Measurements from ENCODE around the gene EEFSEC. TPM values are rescaled to one million over a fixed set of nuclear protein-coding genes. Genes with fewer than 3 reads are reported as not detected.

EEFSEC gene
- total RNA-seq, 2 experiments from 2014 or later, result 19.2 to 19.6 TPM

DNA sequence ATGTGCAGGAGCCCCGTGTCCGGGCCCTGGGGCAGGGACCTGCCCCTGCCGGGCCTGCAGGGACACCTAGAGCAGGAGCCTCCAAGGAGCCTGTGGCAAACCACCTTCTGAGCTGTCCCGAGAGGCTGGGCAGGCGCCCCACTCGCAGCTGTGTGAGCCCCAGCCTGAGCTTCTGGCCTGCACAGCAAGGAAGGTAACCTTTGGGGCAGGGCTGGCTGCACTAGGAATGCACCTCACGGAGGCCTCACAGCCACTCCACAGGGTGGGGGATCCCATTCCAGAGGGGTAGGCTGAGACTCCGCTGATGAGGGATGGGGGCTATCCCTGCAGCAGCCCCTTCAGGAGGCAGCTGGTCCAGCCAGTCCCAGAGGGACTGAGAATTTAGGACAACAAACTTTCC lies 245.3 kb downstream of the EEFSEC start:
- CTCF ChIA-PET, result no interaction called here
- POLR2A ChIA-PET, result no interaction called here
- no peak overlapping the region for H3K4me3 Mint-ChIP-seq
- DNase-seq, result no peak
- H3K27ac Mint-ChIP-seq, result no peak overlapping the region
- no peaks in the 10 kb centered on the region for H3K9me3 Mint-ChIP-seq
- no peak for ATAC-seq
- TF ChIP-seq, protein P1, sequence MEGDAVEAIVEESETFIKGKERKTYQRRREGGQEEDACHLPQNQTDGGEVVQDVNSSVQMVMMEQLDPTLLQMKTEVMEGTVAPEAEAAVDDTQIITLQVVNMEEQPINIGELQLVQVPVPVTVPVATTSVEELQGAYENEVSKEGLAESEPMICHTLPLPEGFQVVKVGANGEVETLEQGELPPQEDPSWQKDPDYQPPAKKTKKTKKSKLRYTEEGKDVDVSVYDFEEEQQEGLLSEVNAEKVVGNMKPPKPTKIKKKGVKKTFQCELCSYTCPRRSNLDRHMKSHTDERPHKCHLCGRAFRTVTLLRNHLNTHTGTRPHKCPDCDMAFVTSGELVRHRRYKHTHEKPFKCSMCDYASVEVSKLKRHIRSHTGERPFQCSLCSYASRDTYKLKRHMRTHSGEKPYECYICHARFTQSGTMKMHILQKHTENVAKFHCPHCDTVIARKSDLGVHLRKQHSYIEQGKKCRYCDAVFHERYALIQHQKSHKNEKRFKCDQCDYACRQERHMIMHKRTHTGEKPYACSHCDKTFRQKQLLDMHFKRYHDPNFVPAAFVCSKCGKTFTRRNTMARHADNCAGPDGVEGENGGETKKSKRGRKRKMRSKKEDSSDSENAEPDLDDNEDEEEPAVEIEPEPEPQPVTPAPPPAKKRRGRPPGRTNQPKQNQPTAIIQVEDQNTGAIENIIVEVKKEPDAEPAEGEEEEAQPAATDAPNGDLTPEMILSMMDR (IDR thresholded peaks at IDR 0.05), result no peak
- no peaks in the 10 kb centered on the region for H3K27me3 Mint-ChIP-seq
- intact Hi-C loops (cut with micrococcal nuclease), result no loop called here
- H3K4me1 Mint-ChIP-seq (ENCODE audit: low read depth), result no peaks in the 10 kb centered on the region
- H3K36me3 Mint-ChIP-seq (ENCODE audit: low read depth), result no peaks in the 10 kb centered on the region

DNA sequence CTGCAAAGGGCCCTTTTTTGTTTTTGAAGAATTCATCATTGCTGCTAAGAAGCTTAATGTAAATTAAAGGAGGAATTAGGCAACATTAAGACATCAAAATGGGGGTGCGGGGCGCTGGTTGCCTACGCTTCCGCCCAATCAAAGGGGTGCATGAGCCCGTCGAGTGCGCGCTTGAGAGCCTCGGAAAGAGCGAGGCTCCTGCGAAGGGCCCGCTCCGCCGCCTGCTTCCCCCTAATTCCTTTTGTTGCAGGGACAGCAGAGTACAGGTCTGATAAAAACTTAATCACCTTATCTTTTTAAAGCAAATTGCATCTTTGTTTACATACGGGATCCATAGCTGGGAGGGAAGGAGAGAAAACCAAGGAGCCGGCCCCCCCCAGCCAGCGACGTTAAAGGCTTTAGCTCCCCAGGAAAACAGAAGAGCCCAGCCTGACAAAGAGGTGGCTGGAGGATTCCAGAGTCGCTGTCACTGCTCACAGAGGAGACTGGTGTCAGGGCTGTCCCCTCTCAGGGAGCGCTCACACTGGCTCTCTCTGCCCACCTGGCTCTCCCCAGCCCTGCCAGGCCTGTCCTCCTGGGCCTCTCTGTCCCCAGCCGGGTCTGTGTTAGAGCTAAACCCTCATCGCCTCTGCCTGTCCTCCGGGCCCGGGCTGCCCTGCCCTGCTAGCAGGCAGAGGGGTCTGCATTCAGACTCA lies 246.1 kb downstream of the EEFSEC start:
- intact Hi-C loops (cut with micrococcal nuclease), result no loop called here
- H3K4me3 Mint-ChIP-seq, result no peak overlapping the region
- ChIA-PET POLR2A (no interaction called here), CTCF (no interaction called here)
- no peaks in the 10 kb centered on the region for H3K4me1 Mint-ChIP-seq (ENCODE audit: low read depth)
- DNase-seq (no peak), ATAC-seq (no peak)
- TF ChIP-seq, protein P1 (IDR thresholded peaks at IDR 0.05), result no peak
- no peaks in the 10 kb centered on the region for H3K36me3 Mint-ChIP-seq (ENCODE audit: low read depth)
- H3K9me3 Mint-ChIP-seq, result no peaks in the 10 kb centered on the region
- no peaks in the 10 kb centered on the region for H3K27me3 Mint-ChIP-seq
- H3K27ac Mint-ChIP-seq, result no peak overlapping the region

DNA sequence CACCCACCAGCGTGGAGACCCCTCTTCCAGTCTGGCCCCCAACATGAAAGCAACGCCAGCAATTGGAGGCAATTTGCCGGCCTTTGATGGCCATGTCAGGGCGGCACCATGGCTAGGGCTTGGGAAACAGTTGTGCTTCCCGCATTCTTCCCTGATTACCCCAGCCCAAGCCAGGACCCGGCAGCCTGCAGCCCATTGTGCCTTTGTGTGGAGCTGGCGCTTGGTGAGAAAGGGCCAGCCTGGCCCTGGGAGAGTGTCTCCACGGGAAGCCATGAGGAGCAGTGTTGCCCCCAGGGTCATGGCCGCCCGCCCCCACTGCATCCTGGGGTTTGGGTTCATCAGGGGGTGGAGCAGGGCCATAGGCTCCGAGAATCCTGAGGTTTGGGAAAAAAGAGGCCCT lies 247.4 kb downstream of the EEFSEC start:
- no peak for ATAC-seq
- TF ChIP-seq, protein P1 (IDR thresholded peaks at IDR 0.05), result no peak
- Mint-ChIP-seq H3K27me3 (no peaks in the 10 kb centered on the region), H3K4me3 (no peak overlapping the region), H3K4me1 (ENCODE audit: low read depth) (no peaks in the 10 kb centered on the region), H3K36me3 (ENCODE audit: low read depth) (no peaks in the 10 kb centered on the region), H3K27ac (no peak overlapping the region), H3K9me3 (no peaks in the 10 kb centered on the region)
- DNase-seq, result no peak
- CTCF ChIA-PET, result no interaction called here
- POLR2A ChIA-PET, result no interaction called here
- intact Hi-C loops (cut with micrococcal nuclease), result no loop called here

DNA sequence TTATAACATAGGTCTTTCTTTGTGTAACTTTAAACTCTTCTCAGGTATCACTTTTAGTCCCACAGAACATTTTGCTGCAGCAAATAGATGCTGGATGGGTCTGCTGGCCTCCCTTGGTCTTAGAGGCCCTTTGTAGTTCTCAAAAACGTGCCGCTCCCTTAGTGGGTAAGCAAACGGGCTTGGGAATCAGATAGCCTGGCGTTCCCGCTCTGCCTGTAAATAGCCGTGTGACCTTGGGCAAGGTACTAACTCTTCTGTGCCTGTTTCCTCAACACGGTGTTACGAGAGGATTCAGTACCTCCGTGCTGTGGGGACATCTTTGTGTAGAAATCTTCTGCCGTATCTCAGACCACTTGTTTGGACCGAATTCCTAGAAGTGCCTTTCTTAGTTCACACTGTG lies 249.0 kb downstream of the EEFSEC start:
- H3K27ac Mint-ChIP-seq, result no peak overlapping the region
- no peak for DNase-seq
- ChIA-PET CTCF (no interaction called here), POLR2A (no interaction called here)
- ATAC-seq, result no peak
- no peaks in the 10 kb centered on the region for H3K36me3 Mint-ChIP-seq (ENCODE audit: low read depth)
- no peaks in the 10 kb centered on the region for H3K4me1 Mint-ChIP-seq (ENCODE audit: low read depth)
- TF ChIP-seq, protein P1 (IDR thresholded peaks at IDR 0.05), result no peak
- intact Hi-C loops (cut with micrococcal nuclease), result no loop called here
- H3K4me3 Mint-ChIP-seq, result no peak overlapping the region
- no peaks in the 10 kb centered on the region for H3K27me3 Mint-ChIP-seq
- no peaks in the 10 kb centered on the region for H3K9me3 Mint-ChIP-seq

DNA sequence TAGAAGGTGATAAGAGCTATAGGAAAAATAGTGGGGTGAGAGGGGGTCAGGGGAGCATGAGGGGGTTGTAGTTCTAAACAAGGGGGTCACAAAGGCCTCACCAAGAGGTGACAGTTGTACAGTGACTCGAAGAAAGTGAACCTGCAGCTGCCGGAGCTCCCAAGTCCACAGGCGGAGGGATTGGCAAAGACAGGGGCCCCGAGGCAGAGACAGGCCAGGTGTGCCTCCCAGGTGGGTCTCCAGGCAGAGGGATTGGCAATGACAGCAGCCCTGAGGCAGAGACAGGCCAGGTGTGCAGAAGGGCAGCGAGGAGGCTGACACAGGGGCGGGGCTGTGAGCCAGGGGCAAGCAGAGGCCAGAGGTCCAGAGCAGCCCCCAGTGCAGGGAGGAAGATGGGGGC lies 249.7 kb downstream of the EEFSEC start:
- no peak overlapping the region for H3K4me3 Mint-ChIP-seq
- H3K4me1 Mint-ChIP-seq (ENCODE audit: low read depth), result no peaks in the 10 kb centered on the region
- H3K27me3 Mint-ChIP-seq, result no peaks in the 10 kb centered on the region
- TF ChIP-seq, protein P1 (IDR thresholded peaks at IDR 0.05), result no peak
- CTCF ChIA-PET, result no interaction called here
- no peak overlapping the region for H3K27ac Mint-ChIP-seq
- intact Hi-C loops (cut with micrococcal nuclease), result no loop called here
- POLR2A ChIA-PET, result no interaction called here
- H3K36me3 Mint-ChIP-seq (ENCODE audit: low read depth), result no peaks in the 10 kb centered on the region
- DNase-seq (no peak), ATAC-seq (no peak)
- no peaks in the 10 kb centered on the region for H3K9me3 Mint-ChIP-seq
